ENCODE data around the gene STX1B. TPM values are rescaled to one million over a fixed set of nuclear protein-coding genes. Genes with fewer than 3 reads are reported as not detected.

Gene STX1B
- total RNA-seq, 2 donors from 2014 or later: 0.35 to 0.52 TPM

- no peaks in the 10 kb centered on the region for H3K9me3 ChIP-seq
- no peaks in the 10 kb centered on the region for H3K27me3 ChIP-seq
- no peak overlapping the region for H3K4me3 ChIP-seq
- no peaks in the 10 kb centered on the region for H3K4me1 ChIP-seq
- no peaks in the 10 kb centered on the region for H3K36me3 ChIP-seq
- no peak for DNase-seq
- intact Hi-C loops (cut with DNase I): no loop called here
- H3K9ac ChIP-seq (ENCODE audit: low read depth in 2 of 2, low read length in 2 of 2): no peak overlapping the region
- H3K27ac ChIP-seq: no peak overlapping the region
- TF ChIP-seq CTCF (IDR thresholded peaks at IDR 0.05): no peak
Measured at GRCh38 chr16:31043352-31043751, 32.9 kb upstream of the STX1B start.

GRCh38 chr16:31042866-31043265 is 32.4 kb upstream of the STX1B start:
- no peak for DNase-seq
- Histone ChIP-seq H3K4me3 (no peak overlapping the region), H3K4me1 (no peaks in the 10 kb centered on the region), H3K9me3 (no peaks in the 10 kb centered on the region), H3K27ac (no peak overlapping the region), H3K36me3 (no peaks in the 10 kb centered on the region), H3K9ac (ENCODE audit: low read depth in 2 of 2, low read length in 2 of 2) (no peak overlapping the region), H3K27me3 (no peaks in the 10 kb centered on the region)
- no peak for TF ChIP-seq CTCF (IDR thresholded peaks at IDR 0.05)
- intact Hi-C loops (cut with DNase I): no loop called here

GRCh38 chr16:31038993-31039392 is 28.6 kb upstream of the STX1B start:
- intact Hi-C loops (cut with DNase I): no loop called here
- TF ChIP-seq CTCF (IDR thresholded peaks at IDR 0.05): no peak
- Histone ChIP-seq H3K4me1 (peaks cover 5% of the 10 kb centered on the region), H3K36me3 (no peaks in the 10 kb centered on the region), H3K27me3 (no peaks in the 10 kb centered on the region), H3K9ac (ENCODE audit: low read depth in 2 of 2, low read length in 2 of 2) (no peak overlapping the region), H3K9me3 (no peaks in the 10 kb centered on the region), H3K4me3 (no peak overlapping the region), H3K27ac (no peak overlapping the region)
- no peak for DNase-seq

GRCh38 chr16:31036691-31037090 is 26.3 kb upstream of the STX1B start:
- H3K9ac ChIP-seq (ENCODE audit: low read depth in 2 of 2, low read length in 2 of 2): no peak overlapping the region
- TF ChIP-seq CTCF (IDR thresholded peaks at IDR 0.05): no peak
- no peaks in the 10 kb centered on the region for H3K9me3 ChIP-seq
- no peak for DNase-seq
- peaks cover 5% of the 10 kb centered on the region for H3K4me1 ChIP-seq
- no peaks in the 10 kb centered on the region for H3K27me3 ChIP-seq
- intact Hi-C loops (cut with DNase I): no loop called here
- no peak overlapping the region for H3K4me3 ChIP-seq
- no peak overlapping the region for H3K27ac ChIP-seq
- no peaks in the 10 kb centered on the region for H3K36me3 ChIP-seq

GRCh38 chr16:31033709-31034492 is 23.5 kb upstream of the STX1B start:
- Histone ChIP-seq H3K27me3 (no peaks in the 10 kb centered on the region), H3K9me3 (no peaks in the 10 kb centered on the region), H3K36me3 (no peaks in the 10 kb centered on the region), H3K4me1 (peaks cover 5% of the 10 kb centered on the region), H3K4me3 (peak overlapping the region; percentile 89), H3K27ac (peak overlapping the region; percentile 85), H3K9ac (ENCODE audit: low read depth in 2 of 2, low read length in 2 of 2) (peak overlapping the region; percentile 94 to 95)
- intact Hi-C loops (cut with DNase I): no loop called here
- peak; percentile 95 for DNase-seq
- TF ChIP-seq CTCF (IDR thresholded peaks at IDR 0.05): no peak
